GM19397 (cell line): Measurements from ENCODE around the gene PITPNC1.
"Not testable (repeated sequence)": the region's sequence is repeated elsewhere in the genome, so short reads cannot be mapped to it uniquely, and the experiment has no call there.

Source experiments
- ATAC-seq: cut with Tn5 transposase; IDR thresholded peaks from one replicate; pipeline ENCODE4 v1.9.1; 2021; ENCODE audit warnings: mild to moderate bottlenecking, moderate library complexity; ENCODE audit not compliant: unreplicated experiment

PITPNC1 gene

DNA sequence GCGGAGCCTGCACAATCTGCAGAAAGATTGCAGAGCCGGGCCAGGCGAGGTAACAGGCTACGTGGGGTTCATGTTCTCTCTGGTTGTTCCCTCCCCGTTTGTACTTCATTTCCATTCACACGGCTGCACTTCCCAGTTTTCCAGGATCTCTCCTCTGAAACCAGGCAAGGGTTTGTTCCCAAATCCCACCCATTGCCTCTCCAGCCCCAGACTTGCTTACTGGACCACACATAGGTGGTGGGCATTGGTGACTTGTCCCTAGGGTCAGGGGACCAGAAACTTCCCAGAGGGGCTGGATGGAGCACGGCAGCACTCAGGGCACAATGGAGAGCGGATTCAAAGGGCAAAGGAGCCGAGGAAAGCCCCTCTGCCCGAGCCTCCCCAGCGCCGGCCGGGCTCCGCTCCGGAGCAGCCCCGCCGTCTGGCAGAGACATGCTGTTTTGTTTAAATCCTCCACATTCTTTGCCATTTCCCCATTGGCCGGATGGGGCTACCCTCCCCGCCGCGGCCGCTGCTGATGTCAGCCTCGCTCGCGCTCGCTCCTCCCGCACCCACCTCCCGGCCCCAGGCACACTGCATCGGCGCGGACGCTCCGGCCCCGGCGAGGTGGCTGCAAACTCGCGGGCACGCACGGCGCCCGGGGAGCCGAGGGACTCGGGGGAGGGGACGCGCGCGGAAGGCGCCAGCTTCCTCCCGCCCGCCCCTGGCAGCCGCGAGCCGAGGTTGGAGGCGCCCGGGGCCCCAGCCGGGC is at the start of gene PITPNC1:
Gene PITPNC1 (plus strand): TSS at position 545 of the 751 bp plus-strand sequence.
- ATAC-seq: peak; percentile 73

DNA sequence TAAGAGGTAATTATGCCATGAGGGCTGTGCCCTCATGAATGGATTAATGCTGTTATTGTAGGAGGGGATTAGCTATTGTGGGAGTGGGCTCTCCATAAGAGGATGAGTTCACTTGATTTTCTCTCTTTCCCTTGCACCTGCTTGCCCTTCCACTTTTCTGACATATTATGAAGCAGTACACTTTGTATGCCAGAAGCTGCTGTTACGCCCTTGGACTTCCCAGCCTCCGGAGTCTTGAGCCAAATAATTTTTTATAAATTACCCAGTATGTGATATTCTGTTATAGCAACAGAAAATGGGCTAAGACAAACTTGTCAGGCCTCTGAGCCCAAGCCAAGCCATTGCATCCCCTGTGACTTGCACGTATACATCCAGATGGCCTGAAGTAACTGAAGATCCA is 49.1 kb upstream of the PITPNC1 start:
- no peak for ATAC-seq

DNA sequence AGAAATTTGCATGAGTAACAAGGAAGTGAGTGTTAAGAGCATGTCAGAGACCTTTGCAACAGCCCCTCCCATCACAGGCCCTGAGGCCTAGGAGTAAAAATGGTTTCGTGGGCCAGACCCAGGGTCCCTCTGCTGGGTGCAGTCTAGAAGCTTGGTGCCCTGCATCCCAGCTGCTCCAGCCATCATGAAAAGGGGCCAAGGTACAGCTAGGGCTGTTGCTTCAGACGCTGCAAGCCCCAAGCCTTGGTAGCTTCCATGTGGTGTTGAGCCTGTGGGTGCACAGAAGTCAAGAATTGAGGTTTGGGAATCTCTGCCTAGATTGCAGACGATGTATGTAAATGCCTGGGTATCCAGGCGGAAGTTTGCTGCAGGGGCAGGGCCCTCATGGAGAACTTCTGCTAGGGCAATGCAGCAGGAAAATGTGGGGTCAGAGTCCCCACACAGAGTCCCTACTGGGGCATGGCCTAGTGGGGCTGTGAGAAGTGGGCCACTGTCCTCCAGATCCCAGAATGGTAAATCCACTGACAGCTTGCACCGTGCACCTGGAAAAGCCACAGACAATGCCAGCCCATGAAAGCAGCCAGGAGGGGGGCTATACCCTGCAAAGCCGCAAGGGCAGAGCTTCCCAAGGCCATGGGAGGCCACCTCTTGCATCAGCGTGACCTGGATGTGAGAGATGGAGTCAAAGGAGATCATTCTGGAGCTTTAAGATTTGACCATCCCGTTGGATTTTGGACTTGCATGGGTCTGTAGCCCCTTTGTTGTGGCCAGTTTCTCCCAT is 45.5 kb upstream of the PITPNC1 start:
- not testable (repeated sequence) for ATAC-seq

DNA sequence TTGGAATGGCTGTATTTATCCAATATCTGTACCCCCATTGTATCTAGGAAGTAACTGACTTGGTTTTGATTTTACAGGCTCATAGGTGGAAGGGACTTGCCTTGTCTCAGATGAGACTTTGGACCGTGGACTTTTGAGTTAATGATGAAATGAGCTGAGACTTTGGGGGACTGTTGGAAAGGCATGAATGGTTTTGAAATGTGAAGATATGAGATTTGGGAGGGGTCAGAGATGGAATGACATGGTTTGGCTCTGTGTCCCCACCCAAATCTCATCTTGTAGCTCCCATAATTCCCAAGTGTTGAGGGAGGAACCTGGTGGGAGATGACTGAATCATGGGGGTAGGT is 44.9 kb upstream of the PITPNC1 start:
- not testable (repeated sequence) for ATAC-seq

DNA sequence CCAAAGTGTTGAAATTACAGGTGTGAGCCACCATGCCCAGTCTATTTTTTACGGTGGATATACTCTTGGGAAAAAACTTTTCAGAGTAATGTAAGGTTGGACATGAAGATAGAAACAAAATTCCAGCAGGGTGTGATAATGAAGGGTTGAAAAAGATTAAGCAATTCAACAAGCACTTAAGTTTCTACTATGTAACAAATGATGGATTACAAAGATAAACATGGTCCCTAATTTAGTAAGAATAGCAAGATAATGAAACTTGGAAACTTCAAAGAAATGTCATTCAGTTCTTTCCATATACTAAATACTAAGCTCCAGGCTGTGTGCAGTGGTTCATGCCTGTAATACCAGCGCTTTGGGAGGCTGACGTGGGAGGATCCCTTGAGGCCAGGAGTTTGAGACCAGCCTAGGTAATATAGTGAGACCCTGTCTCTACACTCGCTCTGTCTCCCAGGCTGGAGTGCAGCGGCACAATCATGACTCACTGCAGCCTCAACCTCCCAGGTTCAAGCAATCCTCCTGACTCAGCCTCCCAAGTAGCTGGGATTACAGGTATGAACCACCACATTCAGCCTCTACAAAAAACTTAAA is 41.7 kb upstream of the PITPNC1 start:
- no peak for ATAC-seq

DNA sequence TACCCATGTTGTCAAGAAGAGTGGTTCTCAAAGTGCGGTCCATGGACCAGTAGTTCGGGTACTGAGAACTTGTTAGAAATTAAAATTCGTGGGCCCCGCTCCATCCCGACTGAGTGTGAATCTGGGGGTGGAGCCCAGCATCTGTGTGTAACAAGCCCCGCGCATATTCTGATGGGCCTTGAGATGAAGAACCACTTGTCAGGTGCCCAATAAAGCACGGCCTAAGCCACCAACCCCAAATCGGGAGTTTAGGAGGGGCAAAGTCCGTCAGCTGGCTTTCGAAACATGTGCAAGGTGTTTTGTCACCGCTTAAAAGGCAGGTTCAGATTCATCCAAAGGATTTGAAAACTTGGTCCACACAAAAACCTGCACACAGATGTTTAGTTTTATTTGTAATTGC is 40.2 kb upstream of the PITPNC1 start:
- no peak for ATAC-seq

DNA sequence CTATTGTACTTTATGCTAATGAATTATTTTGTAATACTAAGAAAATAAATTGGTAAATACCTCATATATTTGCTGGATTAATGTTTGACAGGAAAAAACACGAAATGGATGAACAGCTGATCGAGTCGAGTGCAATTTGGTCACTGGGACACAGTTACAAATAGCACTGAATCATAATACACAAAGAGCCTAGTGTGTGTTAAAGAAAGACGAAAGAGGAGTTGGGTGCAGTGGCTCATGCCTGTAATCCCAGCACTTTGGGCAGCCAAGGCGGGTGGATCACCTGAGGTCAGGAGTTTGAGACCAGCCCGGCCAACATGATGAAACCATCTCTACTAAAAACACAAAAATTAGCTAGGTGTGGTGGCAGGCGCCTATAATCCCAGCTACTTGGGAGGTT is 38.7 kb upstream of the PITPNC1 start:
- not testable (repeated sequence) for ATAC-seq

DNA sequence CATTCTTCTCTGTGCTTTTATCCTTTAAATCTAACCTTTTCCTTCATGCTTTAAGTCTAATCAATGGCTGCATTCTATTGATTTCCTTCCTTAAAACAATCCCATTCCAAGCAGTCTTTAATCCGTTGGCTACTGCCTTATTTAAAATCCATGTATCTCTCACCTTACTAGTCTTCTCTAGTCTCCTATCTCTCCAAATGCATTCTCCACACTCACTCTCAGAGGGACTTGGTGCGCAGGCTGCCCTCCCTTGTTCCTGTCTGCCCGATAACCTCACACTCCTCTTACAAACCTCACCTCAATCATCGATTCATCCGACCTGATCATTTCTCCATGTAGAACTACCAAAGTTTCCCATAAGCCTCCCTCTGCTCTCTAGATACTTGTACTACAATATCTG is 33.8 kb upstream of the PITPNC1 start:
- ATAC-seq: no peak

DNA sequence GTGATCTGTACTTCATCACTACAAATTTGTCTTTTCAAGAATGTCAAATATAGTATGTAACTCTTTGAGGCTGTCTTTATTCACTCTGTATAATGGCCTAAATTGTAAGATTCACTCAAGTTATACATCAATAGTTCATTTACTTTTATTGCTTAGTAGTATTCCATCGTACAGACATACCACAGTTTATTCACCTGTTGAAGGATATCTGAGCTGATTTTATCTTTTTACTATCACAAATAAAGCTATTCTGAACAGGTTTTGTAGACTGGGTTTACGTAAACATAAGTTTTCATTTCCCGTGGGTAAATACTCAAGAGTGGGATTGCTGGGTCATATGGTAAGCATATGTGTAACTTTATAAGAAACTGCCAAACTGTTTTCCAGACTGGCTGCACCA is 29.3 kb upstream of the PITPNC1 start:
- ATAC-seq: no peak

DNA sequence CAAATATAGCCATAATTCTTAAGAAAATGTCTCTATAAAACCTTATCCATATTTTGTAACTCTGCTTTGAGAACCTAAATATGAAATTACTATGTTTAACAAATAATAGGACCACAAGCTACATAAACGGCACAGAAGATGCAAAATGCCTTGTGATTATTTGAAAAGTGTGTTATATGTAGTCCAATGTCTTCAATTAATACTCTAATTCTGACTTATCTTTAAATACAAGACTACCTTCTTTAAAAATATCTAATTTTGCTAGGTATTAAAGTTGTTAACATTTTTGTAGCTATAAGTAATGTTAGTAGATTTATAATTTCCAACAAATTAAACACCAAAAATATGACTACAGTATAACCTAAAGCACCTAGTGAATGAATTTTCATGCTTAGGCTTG is 27.7 kb upstream of the PITPNC1 start:
- ATAC-seq: no peak

DNA sequence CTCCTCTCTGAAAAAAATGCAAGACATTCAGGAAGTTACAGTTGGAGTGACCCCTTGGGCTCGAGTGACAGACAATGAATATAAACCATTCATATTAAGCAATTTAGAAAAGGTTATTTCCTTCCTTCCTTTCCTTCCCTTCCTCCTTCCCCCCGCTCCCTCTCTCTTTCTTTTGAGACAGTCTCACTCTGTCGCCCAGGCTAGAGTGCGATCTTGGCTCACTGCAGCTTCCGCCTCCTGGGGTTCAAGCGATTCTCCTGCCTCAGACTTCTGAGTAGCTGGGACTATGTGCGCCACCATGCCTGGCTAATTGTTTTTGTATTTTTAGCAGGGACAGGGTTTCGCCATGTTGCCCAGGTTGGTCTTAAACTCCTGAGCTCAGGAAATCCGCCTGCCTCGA is 23.9 kb upstream of the PITPNC1 start:
- no peak for ATAC-seq

DNA sequence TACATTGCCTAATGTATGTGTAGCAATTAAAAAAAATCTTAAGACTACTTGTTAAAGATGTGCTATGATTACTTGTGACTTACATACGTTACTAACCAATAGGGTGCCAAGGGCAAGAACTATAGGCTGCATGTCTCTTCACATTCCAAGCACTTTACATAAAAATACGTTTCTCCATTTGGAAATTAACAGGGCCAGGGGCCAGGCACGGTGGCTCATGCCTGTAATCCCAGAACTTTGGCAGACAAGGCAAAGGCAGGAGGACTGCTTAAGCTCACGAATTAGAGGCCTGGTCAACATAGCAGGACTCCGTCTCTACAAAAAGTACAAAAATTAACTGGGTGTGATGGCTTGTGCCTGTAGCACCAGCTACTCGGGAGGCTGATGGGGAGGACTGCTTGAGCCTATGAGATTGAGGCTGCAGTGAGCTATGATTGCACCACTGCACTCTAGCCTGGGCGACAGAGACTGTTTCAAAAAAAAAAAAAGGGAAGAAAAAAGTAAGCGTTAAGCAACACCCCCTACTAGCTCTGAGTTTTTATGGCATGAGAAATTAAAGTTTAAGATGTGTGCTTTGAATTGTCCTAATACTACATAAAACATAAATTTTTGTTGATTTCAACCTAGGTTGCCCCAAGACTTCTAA is 23.0 kb upstream of the PITPNC1 start:
- no peak for ATAC-seq

DNA sequence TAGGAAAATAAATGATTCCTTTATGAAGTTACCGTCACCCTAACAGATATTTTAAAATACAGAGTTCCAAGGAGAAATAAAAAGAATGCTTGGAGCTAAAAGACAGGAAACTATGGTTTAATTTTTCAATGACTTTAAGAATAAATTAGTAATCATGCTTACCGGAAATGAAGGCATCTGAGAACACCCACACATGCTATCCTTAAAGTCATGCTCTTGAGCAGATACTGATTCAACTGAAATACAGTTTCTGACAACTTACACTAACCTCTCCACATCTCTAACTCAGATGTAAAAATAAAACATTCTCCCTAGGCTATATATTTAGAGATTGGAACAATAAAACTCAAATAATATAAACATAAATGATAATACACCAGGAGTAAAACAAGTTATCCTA is 18.5 kb upstream of the PITPNC1 start:
- ATAC-seq: no peak

DNA sequence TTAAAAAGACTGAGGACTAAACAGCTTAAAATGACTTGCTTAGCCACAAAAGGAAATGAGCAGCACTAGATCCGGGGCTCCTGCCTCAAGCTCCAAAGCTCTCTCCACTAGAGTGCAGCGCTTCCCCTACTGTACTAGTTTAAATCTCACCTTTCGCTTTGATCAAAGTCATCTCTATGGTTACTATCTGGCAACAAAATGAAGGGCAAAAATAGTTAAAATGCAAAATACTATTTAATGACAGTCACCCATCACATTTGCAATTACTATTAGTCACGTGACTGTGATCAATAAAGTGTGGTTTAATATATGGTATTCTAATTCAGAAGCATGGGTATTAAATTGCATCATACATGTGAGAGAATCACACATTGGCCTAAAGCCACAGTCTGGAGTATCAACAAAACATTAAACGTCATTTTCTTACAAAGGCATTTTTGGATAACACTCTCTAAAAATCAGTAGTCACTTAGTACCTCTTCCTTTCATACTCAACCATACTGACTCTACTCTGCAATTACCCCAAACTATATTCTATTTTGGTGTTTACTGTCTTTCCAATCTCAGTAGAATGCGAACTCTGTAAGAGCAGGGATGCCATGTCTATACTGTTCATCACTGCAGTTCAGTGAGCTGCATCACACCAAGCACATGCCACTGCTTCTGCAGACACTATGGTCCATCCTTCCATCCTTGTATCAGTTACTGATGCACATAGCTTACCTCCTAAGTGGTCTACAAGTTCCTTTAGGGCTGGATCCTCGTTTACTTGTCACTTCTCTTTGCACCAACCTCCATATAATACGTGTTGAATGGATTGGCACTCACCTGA is 16.9 kb upstream of the PITPNC1 start:
- no peak for ATAC-seq

DNA sequence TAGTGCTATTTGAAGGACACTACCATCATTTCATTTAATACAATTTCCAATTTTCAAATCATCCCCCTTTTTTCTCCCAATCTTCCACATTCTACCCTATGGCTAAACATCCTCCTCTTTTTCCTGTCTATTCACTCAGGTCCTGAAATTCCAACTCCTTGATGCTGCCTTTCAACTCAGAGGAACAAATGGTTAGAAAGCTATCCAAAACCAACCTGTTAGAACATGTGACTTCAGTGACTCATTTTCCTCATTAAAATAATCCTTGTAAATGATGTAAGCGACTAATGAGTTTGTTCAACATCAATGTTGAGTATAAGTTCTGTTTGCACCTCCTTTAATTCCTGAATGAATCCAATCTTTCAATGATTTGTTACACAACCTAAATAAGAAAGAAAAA is 16.2 kb upstream of the PITPNC1 start:
- ATAC-seq: no peak

DNA sequence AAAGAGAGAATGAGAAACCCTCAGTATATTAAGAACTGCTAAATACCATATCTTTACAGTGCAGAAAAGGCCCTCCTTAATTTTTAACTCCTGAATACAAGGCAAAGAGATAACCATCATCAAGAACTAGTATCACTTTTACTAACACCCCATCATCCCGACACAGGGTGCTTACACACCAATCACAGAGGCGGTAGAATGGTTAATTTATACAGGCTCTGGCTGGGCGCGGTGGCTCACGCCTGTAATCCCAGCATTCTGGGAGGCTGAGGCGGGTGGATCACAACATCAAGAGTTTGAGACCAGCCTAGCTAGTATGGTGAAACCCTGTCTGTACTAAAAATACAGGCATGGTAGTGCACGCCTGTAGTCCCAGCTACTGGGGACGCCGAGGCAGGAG is 14.9 kb upstream of the PITPNC1 start:
- no peak for ATAC-seq

DNA sequence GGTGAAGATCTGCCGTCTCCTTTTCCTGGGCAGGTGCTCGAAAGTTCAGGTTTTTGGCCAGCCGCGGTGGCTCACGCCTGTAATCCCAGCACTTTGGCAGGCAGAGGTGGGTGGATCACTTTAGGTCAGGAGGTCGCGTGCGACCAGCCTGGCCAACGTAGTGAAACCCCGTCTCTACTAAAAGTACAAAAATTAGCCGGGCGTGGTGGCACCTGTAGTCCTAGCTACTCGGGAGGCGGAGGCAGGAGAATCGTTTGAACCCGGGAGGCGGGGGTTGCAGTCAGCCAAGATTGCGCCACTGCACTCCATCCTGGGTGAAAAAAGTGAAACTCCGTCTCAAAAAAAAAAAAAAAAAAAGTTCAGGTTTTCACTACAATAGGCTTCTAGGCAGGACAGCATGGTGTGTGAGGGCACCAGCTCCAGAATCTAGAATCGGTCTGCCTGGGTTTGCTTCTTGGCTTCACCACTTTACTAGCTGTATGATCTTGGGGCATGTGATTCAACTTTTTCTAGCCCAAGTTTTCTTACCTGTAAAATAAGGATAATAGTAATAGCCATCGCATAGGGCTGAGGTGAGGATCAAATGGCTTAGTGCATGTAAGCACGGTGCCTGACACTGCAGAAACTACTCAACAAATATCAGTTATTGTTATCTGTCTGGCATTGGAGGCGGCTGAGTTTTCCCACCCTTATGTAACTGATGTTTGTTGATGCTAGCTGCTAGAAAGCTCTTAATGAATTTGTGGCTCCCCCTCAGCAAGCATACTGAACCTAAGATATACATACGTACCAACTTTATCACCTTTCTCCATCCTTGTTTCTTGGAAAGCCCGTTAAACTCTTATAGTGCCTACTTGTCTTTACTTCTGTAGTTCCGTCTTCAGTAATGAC is 12.0 kb upstream of the PITPNC1 start:
- ATAC-seq: no peak

DNA sequence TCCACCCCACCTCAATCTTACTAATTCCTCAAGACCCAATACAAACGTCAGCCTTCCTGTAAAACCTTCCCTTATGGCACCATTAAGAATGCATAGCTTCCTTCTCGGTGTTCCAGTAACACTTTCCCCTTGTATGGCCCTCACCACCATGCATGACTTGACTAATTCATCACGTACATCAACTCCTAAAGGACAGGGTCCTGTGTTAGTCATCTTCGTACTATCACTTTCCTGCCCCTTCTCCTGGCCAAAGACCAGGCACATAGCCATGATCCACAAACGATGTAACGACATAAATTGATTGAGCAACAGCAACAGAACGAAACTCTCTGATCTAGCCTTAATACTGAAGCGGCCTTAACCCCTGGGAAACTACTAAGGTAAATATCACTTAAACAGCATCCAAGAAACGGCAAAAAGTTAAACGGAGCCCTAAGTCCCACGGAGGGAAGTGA is 11.3 kb upstream of the PITPNC1 start:
- ATAC-seq: no peak
